B cell (primary cell): Measurements from ENCODE around the gene RAD51B. TPM values are rescaled to one million over a fixed set of nuclear protein-coding genes. Genes with fewer than 3 reads are reported as not detected.
"Not testable (repeated sequence)": the region's sequence is repeated elsewhere in the genome, so short reads cannot be mapped to it uniquely, and the experiment has no call there.

ENCODE experiments used
- ATAC-seq: fragments of 200-7000 bp; cut with Tn5 transposase; one replicate; pipeline ENCODE4 v1.10.0; 2021; ENCODE audit warnings: low read depth, mild to moderate bottlenecking, moderate number of reproducible peaks, moderate library complexity
- CTCF ChIA-PET: fragments of 350-600 bp; sonication (Branson Sonifier 250); formaldehyde crosslinking; loops from one replicate; lab custom pipeline; 2021; ENCODE audit warnings: antibody characterized with exemption, inconsistent platforms; lab: Charles Lee
- POLR2A ChIA-PET: fragments of 350-600 bp; sonication (Branson Sonifier 250); formaldehyde crosslinking; loops from one replicate; lab custom pipeline; 2021; ENCODE audit warnings: antibody characterized with exemption; lab: Charles Lee
- DNase-seq: peaks from one replicate; pipeline ENCODE4 v3.0.0; 2013
- H2AFZ ChIP-seq: 2 replicates; pipeline ENCODE4 v1.6.1; 2012; ENCODE audit warnings: mild to moderate bottlenecking, low read depth, low read length; ENCODE audit not compliant: insufficient read depth, poor library complexity, severe bottlenecking
- H3K27ac ChIP-seq, 2 donors: 1 replicate in 1 of 2; 2 replicates in 1 of 2; pipeline ENCODE4 v1.5.1; 2012 to 2013; ENCODE audit warnings: low read length in 2 of 2, mild to moderate bottlenecking in 2 of 2, moderate library complexity in 1 of 2
- H3K27me3 ChIP-seq, 4 experiments: fragments of 200-600 bp in 1 of 4; sonication (generic) in 1 of 4; replicated peaks in 1 of 4; 1 replicate in 2 of 4; 2 replicates in 2 of 4; pipeline versions ENCODE4 v1.6.1 to v1.7.0; 2013 to 2016; ENCODE audit warnings: low read length in 3 of 4, mild to moderate bottlenecking in 2 of 4, mixed read lengths in 1 of 4, moderate library complexity in 1 of 4; ENCODE audit not compliant: insufficient read depth in 4 of 4, control insufficient read depth in 3 of 4; ENCODE audit errors: control extremely low read depth in 1 of 4
- H3K36me3 ChIP-seq, 2 experiments: replicated peaks in 1 of 2; 1 replicate in 1 of 2; 2 replicates in 1 of 2; pipeline versions ENCODE4 v1.6.1 to v1.7.1; 2013; ENCODE audit warnings: low read length in 1 of 2; ENCODE audit not compliant: insufficient read depth in 2 of 2, control insufficient read depth in 1 of 2; ENCODE audit errors: control extremely low read depth in 1 of 2, extremely low read depth in 1 of 2
- H3K4me1 ChIP-seq, 2 donors: fragments of 200-600 bp in 1 of 2; sonication (generic) in 1 of 2; 1 replicate in 1 of 2; 2 replicates in 1 of 2; pipeline versions ENCODE4 v1.5.1 to v1.6.1; 2013 to 2017; ENCODE audit warnings: low read length in 2 of 2; ENCODE audit not compliant: control insufficient read depth in 2 of 2, insufficient read depth in 2 of 2
- H3K4me2 ChIP-seq: replicated peaks from 2 replicates; pipeline ENCODE3; 2012; ENCODE audit warnings: mild to moderate bottlenecking, low read depth, low read length; ENCODE audit not compliant: poor library complexity, severe bottlenecking
- H3K4me3 ChIP-seq, 5 experiments: fragments of 200-600 bp in 1 of 5; sonication (generic) in 1 of 5; 1 replicate in 3 of 5; 2 replicates in 2 of 5; pipeline versions ENCODE4 v1.5.1 to v1.7.0; 2011 to 2016; ENCODE audit warnings: low read length in 4 of 5, mild to moderate bottlenecking in 4 of 5, low read depth in 2 of 5, control low read depth in 1 of 5, moderate library complexity in 1 of 5; ENCODE audit not compliant: insufficient read depth in 1 of 5; ENCODE audit errors: control extremely low read depth in 1 of 5, extremely low read depth in 1 of 5
- H3K79me2 ChIP-seq: fragments of 200-600 bp; sonication (generic); one replicate; pipeline ENCODE4 v1.6.0; 2016; ENCODE audit warnings: low read length; ENCODE audit not compliant: control insufficient read depth, insufficient read depth
- H3K9ac ChIP-seq: fragments of 200-600 bp; sonication (generic); 2 replicates; pipeline ENCODE4 v1.6.1; 2017; ENCODE audit warnings: mild to moderate bottlenecking, low read length, moderate library complexity
- H3K9me3 ChIP-seq, 3 donors: one replicate each; pipeline versions ENCODE4 v1.6.1 to v1.7.1; 2013; ENCODE audit warnings: low read length in 2 of 3; ENCODE audit not compliant: control insufficient read depth in 2 of 3, insufficient read depth in 1 of 3; ENCODE audit errors: control extremely low read depth in 1 of 3
- H4K20me1 ChIP-seq: 2 replicates; pipeline ENCODE4 v1.6.0; 2012; ENCODE audit warnings: mild to moderate bottlenecking, low read length; ENCODE audit not compliant: insufficient read depth, control insufficient read depth, poor library complexity, severe bottlenecking
- H3K27ac Mint-ChIP-seq: one replicate; pipeline ENCODE4 v1.8.0; 2021; ENCODE audit warnings: mixed read lengths
- H3K27me3 Mint-ChIP-seq: one replicate; pipeline ENCODE4 v1.8.0; 2021; ENCODE audit warnings: mixed read lengths
- H3K4me1 Mint-ChIP-seq: one replicate; pipeline ENCODE4 v1.8.0; 2021; ENCODE audit warnings: mixed read lengths
- H3K4me3 Mint-ChIP-seq: one replicate; pipeline ENCODE4 v1.8.0; 2021; ENCODE audit warnings: mixed read lengths
- H3K9me3 Mint-ChIP-seq: one replicate; pipeline ENCODE4 v1.8.0; 2022; ENCODE audit warnings: mixed read lengths; ENCODE audit not compliant: insufficient read depth
- CTCF ChIP-seq: fragments of 200-600 bp; IDR thresholded peaks from one replicate; pipeline ENCODE4 v1.8.0; 2022; ENCODE audit warnings: antibody characterized with exemption, mild to moderate bottlenecking
- EZH2 ChIP-seq: IDR thresholded peaks from 2 replicates; pipeline ENCODE4 v1.6.1; 2012; ENCODE audit warnings: borderline replicate concordance, low read depth, mild to moderate bottlenecking, moderate library complexity, low read length; ENCODE audit not compliant: insufficient read depth, poor library complexity, severe bottlenecking
- WGBS: methylation state at CpG from one replicate; pipeline ENCODE4 v1.1.5; 2013; ENCODE audit warnings: missing lambda C conversion rate; ENCODE audit not compliant: insufficient coverage; 5-methylcytosine and 5-hydroxymethylcytosine counted together
- intact Hi-C: fragments of 100-400 bp; cut with micrococcal nuclease; formaldehyde crosslinking; loops from one replicate; pipeline ENCODE4 v1.10.0; 2022
- polyA plus RNA-seq: library from polyadenylated mRNA; depleted of rRNA; stranded (reverse); fragments of >200 nt; gene quantifications from 2 replicates; pipeline ENCODE4 v1.2.3, GENCODE V29; 2012
- total RNA-seq, 2 donors: library from RNA; stranded (reverse); fragments of 120-200 nt in 1 of 2; gene quantifications; 1 replicate in 1 of 2; 2 replicates in 1 of 2; pipeline versions ENCODE4 v1.2.3 to v1.2.4, GENCODE V29; 2013 to 2022

RAD51B gene
- total and polyA plus RNA-seq, 2 donors (not counting 1 experiment from before 2014, with no cell fraction given), result 6.5 to 60.6 TPM

GRCh38 chr14:68027276-68027675 lies 207.7 kb downstream of the RAD51B start:
- no peaks in the 10 kb centered on the region for H3K36me3 ChIP-seq
- WGBS, result no CpG with 5 or more reads among the region's 5 CpGs
- TF ChIP-seq CTCF, result no peak
- no peak for TF ChIP-seq EZH2
- intact Hi-C loops, result no loop called here
- Mint-ChIP-seq H3K27ac (no peak overlapping the region), H3K4me3 (no peak overlapping the region), H3K27me3 (no peaks in the 10 kb centered on the region), H3K4me1 (no peaks in the 10 kb centered on the region), H3K9me3 (peaks cover 16% of the 10 kb centered on the region)
- H3K9ac ChIP-seq, result no peak overlapping the region
- H3K79me2 ChIP-seq, result peaks cover 15% of the 10 kb centered on the region
- H2AFZ ChIP-seq, result no peak overlapping the region
- DNase-seq (no peak), ATAC-seq (no peak)
- H4K20me1 ChIP-seq, result no peaks in the 10 kb centered on the region
- peaks cover 2 to 15% (median 4%) of the 10 kb centered on the region in 3 donors for H3K9me3 ChIP-seq
- ChIA-PET POLR2A (no interaction called here), CTCF (no interaction called here)
- no peak overlapping the region for H3K4me2 ChIP-seq
- H3K27me3 ChIP-seq, result no peaks in the 10 kb centered on the region
- no peaks in the 10 kb centered on the region for H3K4me1 ChIP-seq
- no peak overlapping the region for H3K4me3 ChIP-seq
- H3K27ac ChIP-seq, result no peak overlapping the region

- CTCF ChIA-PET, result no interaction called here
- no peak overlapping the region for H3K27ac Mint-ChIP-seq
- no peaks in the 10 kb centered on the region for H3K36me3 ChIP-seq
- H3K79me2 ChIP-seq, result peaks cover 15% of the 10 kb centered on the region
- no peak overlapping the region for H3K4me2 ChIP-seq
- H3K9ac ChIP-seq, result no peak overlapping the region
- H3K9me3 ChIP-seq, result peaks cover 2 to 15% (median 4%) of the 10 kb centered on the region in 3 donors
- POLR2A ChIA-PET, result no interaction called here
- peaks cover 13% of the 10 kb centered on the region for H3K9me3 Mint-ChIP-seq
- no peaks in the 10 kb centered on the region for H3K4me1 ChIP-seq
- ATAC-seq, result no peak
- H4K20me1 ChIP-seq, result no peaks in the 10 kb centered on the region
- intact Hi-C loops, result no loop called here
- no peak overlapping the region for H2AFZ ChIP-seq
- H3K4me3 ChIP-seq, result no peak overlapping the region
- H3K27me3 ChIP-seq, result no peaks in the 10 kb centered on the region
- H3K27ac ChIP-seq, result no peak overlapping the region
- no peak for TF ChIP-seq EZH2
- no peak for TF ChIP-seq CTCF
- no peaks in the 10 kb centered on the region for H3K27me3 Mint-ChIP-seq
- no peak overlapping the region for H3K4me3 Mint-ChIP-seq
- no peaks in the 10 kb centered on the region for H3K4me1 Mint-ChIP-seq
- DNase-seq, result no peak
- WGBS, result 100% methylated on average over 1 of the region's 1 CpG
Measured at GRCh38 chr14:68028075-68028474, 208.5 kb downstream of the RAD51B start.

GRCh38 chr14:68031011-68031410 lies 211.4 kb downstream of the RAD51B start:
- H3K4me2 ChIP-seq, H3K9me3 Mint-ChIP-seq, CTCF ChIA-PET, H3K9ac ChIP-seq, H3K4me1 ChIP-seq, H3K27ac Mint-ChIP-seq, H3K79me2 ChIP-seq, H3K27me3 ChIP-seq, H3K4me3 Mint-ChIP-seq, H3K4me1 Mint-ChIP-seq, POLR2A ChIA-PET, H3K27ac ChIP-seq, H3K9me3 ChIP-seq, H3K4me3 ChIP-seq, intact Hi-C loops, H3K27me3 Mint-ChIP-seq, H2AFZ ChIP-seq, ATAC-seq, DNase-seq, H4K20me1 ChIP-seq, H3K36me3 ChIP-seq: not testable (repeated sequence)
- WGBS, result no CpG with 5 or more reads among the region's 1 CpG
